ENCODE data around the gene ZNF599.
"Not testable (repeated sequence)": the region's sequence is repeated elsewhere in the genome, so short reads cannot be mapped to it uniquely, and the experiment has no call there.

ZNF599 gene

DNA sequence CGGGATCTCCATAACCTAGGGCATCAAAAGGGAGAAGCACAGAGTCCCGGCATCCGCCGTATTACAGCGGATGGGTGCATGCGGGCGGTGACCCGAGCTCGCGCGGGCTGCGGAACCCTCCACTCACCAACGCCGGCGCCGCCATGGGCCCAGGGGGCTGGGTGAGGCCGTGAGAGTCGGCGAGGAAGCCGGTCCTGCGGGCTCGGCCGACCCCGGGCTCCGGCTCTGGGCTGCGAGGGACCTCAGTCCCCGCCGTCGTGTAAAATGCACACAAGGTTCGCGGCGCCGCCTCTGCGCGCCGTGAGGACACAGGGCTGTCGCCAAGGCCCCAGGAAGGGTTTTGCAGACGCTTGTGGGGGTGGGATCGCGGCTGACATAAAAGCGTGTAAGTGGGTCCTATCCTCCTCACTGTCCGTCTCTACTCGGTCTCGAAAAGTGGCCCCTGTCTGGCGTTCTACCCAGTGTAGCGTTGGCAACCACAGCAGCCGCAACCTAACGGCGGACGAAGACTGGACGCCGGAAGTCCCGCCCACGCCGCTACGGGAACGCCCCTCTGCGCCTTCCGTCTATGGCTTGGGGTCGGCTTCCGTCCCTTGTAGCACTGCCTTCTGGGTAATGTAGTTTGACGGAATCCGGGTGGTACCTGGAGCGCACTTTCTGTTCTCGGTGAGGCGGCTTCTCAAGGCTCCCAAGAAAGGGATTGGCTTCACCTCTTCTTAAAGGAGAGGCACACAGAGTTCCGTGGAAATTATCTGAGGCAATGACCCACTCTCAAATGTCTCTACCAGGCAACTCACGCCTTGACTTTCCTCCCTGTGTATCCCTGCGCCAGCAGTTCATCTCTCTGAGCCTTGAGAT, at the start of gene ZNF599:
ZNF599 (minus strand) TSS at position 519 of the 858 bp plus-strand sequence; CDS start at position 145, 374 bp downstream.
- DNase-seq = peak; percentile 87

DNA sequence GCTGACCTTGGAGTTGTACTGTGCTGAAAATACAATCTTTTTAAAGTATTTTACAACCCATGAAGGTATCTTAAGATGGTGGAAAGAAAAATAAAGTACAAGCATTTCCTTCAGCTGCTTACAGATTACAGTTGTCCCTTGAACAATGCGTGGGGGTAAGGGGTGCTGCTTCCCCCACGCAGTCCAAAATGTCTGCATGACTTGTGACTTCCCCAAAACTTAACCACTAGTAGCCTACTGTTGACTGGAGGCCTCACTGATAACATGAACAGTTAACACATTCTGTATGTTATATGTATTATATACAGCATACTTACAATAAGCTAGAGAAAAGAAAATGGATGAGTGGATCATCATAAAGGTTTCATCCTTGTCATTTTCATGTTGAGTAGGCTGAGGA, 45.3 kb upstream of the ZNF599 start:
- DNase-seq = no peak

DNA sequence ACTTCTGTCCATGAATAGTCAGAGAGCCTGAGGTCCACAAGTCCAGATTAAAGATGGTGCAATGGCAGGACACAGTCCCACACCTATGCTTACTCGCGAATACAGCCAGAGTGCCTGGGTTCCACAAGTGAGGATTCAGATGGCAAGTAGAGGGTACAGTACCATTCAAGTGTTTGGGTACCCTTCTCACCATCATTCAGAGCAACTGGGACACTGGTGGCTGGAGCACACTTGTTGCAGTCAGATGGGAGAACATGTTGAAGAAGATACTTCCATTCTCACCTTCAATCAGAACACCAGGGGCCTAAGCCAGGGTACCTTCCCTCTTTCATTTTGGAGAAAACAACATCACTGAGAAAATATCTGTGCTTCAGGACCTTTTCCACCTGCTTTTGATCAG, 43.7 kb upstream of the ZNF599 start:
- no peak for DNase-seq

DNA sequence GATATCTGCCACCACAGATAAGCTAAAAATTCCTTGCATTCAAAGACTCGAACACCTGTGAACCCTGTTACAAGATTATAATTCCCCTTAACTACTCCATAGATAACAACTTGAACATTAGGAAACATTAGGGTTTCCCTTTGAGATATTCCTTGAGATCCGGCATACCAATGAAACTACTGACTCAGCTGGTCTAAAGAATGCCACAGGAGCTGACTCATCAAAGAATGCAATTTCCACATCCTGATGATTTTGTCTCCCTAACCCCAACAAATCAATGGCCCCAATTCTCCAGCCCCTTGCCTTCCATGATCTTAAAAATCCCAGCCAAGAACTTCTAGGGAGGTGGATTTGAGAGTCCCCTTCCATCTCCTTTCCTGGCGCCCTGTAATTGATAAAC, 35.6 kb upstream of the ZNF599 start:
- peak; percentile 81 for DNase-seq

DNA sequence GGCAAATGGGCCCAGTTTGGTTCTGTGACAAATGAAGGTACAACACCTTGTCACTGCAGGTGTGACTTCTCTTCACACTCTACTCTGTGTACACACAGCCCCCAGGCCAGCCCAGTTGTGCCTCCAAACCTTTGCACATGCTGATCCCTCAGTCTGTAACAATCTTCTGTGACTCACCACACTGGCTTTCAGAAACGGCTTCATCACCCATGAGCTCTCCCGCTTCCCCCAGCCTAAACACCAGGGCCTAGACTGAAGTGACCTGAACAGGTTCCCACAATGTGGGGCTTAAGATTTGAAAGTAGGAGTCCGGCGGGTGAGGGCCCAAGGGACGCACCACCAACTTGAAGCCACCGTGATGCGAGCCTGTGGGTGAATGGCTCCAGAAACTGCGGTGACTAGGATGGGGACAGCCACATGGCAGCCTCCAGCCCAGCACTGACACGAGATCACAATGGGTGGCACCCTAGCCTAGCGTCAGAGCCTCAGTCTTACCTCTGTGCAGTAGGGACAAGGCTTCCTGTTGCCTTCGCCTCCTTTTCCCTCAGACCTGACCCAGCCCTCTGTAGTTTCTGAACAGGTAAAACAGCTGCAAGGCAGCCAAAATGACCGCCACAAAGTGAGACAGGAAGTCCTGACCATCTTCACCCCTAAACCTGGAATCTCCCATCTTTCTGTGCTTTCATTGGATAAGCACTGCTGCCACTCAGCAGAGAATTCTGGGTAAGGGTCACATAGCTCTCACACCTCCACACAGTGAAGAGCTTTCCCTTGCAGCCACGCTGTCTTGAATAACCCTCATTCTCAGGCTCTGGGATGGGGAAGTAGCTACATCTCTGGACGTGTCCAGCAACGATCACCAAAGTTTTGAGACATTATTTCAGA, 34.2 kb upstream of the ZNF599 start:
- DNase-seq = peak; percentile 26

DNA sequence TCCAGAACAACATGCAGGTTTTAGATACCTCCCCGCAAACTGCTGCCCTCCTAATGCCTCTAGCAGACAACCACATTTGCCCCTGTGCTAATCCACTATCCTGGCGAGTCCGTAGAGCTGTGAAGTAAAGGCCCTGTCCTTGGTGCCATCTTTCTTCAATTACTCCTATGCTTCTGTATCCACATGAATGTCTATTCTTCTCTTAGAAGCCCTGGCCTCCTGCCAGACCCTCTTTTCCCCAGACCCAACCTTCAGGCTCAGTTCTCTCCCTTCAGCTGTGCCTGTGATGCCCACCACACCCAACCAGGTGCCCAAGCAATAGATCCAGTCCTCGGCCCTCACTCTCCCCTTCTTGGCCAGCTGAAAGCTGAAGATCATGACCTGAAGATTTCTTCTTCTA, 31.1 kb upstream of the ZNF599 start:
- no peak for DNase-seq

DNA sequence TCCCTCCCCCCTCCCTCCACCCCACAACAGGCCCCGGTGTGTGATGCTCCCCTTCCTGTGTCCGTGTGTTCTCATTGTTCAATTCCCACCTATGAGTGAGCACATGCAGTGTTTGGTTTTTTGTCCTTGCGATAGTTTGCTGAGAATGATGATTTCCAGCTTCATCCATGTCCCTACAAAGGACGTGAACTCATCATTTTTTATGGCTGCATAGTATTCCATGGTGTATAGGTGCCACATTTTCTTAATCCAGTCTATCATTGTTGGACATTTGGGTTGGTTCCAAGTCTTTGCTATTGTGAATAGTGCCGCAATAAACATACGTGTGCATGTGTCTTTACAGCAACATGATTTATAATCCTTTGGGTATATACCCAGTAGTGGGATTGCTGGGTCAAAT, 23.9 kb upstream of the ZNF599 start:
- not testable (repeated sequence) for DNase-seq

DNA sequence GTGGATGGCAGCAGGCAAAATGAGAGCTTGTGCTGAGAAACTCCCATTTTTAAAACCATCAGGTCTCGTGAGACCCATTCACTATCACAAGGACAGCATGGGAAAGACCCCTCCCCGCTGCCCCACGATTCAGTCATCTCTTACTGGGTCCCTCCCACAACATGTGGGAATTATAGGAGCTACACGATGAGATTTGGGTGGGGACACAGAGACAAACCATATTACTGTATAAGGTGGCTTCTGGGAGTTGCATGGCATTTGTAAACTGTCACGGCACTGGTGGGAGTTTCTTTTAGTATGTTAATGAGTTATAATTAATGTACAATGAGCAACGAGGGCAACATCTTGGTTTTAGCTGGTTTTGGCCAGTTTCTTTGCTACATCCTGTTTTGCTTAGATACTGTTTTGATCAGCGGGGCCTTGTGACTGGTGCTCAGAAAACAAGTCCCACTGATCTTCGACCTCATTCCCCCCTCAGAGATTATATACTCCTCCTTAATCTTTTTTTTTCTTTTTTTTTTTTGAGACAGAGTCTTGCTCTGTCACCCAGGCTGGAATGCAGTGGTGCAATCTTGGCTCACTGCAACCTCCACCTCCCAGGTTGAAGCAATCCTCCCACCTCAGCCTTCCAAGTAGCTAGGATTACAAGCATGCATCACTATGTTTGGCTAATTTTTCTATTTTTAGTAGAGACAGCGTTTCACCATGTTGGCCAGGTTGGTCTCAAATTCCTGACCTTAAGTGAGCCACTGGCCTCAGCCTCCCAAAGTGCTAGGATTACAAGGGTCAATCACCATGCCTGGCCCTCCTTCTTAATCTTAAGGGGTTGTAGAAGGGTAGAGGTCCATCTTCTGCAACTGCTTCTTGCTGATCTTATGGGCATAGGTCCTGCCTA, 21.3 kb upstream of the ZNF599 start:
- no peak for DNase-seq

DNA sequence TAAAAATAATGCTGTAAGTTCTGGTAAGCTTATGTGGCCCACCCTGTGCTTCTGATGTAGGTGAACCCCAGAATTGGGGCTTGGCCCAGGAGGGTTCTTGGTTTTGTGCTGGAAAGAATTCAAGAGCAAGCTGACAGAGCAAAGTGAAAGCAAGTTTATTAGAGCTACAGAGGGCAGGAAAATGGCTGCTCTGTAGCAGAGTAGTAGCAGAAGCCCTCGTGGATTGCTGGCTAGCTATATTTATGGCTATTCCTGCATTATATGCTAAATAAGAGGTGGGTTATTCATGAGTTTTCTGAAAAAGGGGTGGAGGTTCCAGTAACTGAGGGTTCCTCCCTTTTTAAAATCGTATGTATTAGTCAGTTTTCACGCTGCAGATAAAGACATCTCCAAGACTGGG, 20.6 kb upstream of the ZNF599 start:
- DNase-seq = peak; percentile 6

DNA sequence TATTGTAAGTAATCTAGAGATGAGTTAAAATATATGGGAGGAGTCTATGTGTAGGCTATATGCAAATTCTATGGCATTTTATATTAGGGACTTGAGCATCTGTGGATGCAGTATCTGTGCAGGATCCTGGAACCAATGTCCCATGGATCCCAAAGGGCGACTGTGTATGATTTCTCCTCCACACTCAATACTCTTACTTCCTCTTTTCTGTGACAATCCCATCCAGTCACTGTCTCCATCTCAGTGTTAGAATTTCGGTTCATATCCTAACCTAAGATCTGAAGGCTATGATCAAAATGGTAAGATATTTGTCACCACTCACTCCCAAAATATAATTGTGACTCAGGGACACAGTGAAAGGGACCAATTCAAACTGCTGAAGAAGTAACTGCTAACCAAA, 15.1 kb upstream of the ZNF599 start:
- no peak for DNase-seq

DNA sequence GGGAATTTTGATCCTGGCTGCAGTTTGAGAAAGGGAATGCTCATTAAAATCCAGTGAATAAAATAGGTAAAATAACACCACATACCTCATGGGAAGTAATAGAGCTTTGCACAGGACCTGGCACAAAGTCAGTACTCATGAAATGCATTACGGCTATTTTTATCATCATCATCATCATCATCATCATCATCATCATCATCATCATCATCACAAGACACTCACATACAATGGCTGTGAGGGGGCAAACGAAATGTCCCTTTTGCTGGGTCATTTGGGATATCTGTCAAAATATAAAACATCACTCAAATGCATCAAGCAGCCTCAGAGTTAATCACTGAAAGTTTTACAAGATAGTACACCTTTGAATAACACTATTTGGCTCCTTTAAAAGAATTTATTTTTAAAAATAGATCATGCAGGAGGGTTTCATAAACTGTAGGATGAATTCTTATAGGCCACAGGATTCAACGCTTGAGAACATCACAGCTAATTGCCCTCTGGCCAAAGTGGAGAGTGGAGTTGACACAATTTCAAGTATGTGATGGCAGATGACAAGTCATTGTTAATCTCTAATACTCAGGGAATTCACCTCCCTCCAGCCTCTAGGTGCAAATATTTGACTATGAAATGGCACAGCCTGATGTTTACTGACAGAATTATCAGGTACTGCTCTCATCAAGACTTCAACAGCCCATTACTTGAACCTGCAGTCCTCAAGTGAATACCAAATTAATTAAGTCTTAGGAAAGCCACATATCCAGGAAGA, 14.2 kb upstream of the ZNF599 start:
- DNase-seq = no peak

DNA sequence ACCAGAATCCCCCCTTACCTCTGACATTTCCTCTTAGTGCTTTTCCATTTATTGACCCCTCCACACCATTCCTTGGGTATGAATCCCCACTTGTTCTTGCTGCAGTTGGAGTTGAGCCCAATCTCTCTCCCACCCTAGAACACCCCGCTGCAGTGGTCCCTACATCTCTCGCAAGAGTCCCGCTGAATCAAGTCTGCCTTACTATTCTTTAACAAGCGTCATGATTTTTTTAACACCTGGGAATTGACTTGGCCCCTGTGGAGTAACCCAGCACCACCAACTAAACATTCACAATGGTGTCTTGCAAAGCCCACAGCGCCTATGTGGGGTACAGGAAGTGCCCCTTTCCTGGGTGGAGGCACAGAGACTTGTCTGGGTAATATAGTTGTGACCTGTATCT, 13.2 kb upstream of the ZNF599 start:
- no peak for DNase-seq

DNA sequence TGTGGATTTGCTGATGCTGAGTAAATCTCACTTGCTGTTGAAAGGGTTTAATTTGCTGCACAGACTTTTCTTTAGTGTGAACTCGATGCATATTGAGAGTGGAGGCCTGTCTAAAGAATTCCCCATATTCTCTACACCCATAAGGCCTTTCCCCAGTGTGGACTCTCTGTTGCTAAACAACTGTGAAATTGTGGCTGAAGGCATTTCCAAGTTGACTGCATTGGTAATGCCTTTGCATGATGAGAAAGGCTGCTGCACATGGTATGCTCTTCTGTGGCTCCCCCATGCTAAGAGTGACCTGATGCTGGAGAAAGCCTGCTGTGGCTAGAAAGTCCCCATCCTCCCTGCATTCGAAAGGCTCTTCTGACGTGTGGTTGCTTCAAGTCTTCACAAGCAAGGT, 6.6 kb upstream of the ZNF599 start:
- DNase-seq = no peak

DNA sequence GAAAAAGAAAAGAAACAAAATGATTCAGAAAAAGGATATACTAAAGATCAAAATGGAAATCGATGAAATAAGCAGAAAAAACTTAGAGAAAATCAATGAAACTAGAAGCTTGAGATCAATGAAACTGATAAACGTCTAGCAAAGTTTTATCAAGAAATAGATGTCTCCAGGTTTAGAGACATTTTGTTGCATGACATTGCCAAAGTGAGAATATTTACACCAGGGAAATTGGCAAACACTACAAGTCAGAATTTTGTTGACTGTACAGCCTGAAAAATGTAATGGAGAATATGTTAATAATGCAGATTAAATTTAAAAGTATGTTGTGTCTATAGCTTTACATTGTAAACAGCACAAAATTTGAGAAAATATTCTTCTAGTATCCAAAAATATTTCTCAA, 5.3 kb upstream of the ZNF599 start:
- DNase-seq = no peak

DNA sequence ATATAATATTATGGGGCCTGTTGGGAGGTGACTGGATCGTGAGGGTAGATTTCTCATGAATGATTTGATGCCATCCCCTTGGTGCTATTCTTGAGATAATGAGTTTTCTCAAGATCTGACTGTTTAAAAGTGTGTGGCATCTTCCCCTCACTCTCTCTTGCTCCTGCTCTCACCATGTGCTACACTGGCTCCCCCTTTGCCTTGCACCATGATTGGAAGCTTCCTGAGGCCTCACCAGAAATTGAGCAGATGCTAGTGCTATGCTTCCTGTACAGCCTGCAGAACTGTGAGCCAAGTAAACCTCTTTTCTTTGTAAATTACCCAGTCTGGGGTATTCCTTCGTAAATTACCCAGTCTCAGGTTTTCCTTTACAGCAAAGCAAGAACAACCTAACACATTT, 1.8 kb upstream of the ZNF599 start:
- no peak for DNase-seq

DNA sequence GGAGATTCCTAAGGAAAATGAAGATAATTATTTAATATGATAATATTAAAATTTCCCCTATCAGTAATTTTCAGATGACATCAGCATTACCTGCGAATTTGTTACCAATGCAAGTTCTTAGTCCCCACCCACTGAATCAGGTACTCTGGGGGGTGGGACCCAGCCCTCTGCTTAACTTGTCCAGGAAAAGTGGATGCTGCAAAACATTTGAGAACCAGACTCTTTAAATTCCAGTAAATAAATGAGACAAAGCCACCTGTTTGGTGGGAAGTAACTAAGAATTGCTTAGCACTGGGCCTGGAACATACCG, 495 bp upstream of the ZNF599 start:
- no peak for DNase-seq

DNA sequence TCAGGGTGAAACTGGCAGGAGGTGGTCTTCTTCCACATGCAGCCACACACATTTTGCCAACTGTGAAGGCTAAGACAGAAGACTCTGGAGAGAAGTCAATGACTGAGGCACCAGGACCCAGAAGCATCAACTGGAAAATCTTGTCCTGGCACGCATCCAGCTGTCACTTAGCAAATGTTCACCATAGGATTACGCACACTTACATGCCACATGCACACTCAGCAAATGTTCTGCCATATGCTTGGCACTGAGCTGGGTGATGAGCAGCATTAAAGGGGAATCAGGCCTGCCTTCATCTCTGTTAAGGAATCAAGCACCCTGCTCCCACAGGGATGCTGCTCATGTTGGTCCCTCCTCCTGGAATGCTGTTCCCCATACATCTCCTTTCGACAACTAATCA, 5.1 kb downstream of the ZNF599 start:
- no peak for DNase-seq

DNA sequence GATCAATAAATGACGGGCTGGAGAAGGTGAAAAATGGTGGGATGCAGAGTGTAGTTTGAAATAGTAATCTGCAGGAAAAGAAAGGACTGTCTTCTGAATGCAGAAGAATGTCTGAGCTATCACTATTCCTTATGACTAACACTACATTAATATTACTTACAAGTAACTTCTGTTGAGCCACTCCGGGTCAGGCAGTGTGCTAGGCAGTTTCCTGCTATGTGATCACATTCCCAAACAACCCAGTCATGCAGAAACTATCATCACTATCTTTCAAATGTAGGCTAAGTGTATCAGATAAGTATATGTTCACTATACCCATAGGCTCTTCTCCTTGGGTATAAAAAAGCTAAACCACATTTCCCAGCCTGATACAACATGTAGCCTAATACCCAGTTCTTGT, 6.6 kb downstream of the ZNF599 start:
- peak; percentile 36 for DNase-seq

DNA sequence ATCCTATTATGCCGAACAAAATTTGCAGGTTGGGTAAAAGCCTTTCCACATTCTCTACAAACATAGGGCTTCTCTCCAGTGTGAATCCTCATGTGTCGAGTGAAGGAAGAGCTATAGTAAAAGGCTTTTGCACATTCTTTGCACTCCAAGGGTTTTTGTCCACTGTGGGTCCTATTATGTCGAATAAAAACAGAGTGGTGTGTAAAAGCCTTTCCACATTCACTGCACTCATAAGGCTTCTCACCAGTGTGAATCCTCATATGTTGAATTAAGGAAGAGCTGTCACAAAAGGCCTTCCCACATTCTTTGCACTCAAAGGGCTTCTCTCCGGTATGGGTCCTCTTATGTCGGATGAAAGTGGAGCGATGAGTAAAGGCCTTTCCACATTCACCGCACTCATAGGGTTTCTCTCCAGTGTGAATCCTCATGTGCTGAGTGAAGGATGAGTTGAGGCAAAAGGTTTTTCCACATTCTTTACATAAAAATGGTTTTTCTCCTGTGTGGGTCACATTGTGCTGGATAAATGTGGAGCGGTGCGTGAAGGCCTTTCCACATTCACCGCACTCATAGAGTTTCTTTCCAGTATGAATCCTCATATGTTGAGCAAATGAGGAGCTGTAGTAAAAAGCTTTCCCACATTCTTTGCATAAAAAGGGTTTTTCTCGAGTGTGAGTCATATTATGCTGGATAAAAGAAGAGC, 13.6 kb downstream of the ZNF599 start:
- no peak for DNase-seq

DNA sequence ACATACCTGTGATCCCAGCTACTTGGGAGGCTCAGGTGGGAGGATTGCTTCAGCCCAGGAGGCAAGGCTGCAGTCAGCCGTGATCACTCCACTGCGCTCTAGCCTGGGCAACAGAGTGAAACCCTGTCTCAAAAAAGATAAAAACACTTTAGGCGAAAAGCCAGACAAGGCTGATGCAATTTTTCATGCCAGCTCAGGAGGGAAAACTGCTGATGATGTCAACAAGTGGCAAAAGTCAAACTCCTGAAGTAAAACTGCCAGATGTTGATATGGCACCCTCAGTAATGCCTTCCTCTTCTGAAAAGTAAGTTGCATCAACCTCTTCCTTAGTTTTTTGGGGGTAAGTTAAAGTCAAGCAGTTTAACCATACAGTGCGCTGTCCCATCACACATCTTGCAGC, 15.6 kb downstream of the ZNF599 start:
- no peak for DNase-seq

DNA sequence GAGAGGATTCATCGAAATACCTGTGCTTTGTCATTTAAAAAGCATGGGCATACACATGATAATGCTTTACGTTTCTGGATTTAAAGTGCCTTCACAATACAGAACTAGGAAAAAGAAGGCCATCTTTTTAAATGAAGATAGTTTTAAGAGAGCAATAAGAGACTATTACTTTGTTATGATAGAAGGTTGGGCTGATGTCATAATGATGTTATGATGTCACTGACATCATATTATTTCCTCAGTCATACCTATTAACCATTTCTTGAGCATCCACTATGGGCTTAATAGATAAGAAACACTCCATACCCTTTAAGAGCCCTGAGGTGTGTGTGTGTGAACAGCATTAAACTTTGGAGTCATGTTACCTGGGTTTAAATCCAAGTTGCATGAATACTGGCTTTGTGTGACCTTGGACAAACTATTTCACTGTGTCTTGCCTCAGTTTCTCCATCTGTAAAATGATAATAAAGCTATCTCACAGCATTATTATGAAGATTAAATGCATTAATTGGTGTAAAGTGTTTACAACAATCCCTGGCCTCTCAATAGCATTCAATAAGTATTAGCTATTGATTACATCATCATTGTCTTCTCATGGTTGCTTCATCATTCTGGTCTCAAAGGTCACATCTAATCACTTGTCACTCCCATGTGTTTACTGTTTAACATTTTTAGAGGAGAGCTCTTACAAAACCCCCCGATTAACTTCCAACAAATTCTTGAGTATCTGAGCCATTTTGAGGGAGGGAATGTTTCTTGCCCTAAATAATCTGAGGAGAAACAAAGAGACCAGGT, 27.9 kb downstream of the ZNF599 start:
- DNase-seq = no peak
